Left ventricle myocardium inferior (tissue), 1 donor: ENCODE measurements around the gene ROBO2. TPM values are rescaled to one million over a fixed set of nuclear protein-coding genes. Genes with fewer than 3 reads are reported as not detected.

Source experiments
- DNase-seq: peaks from one replicate; pipeline ENCODE4 v3.0.0-alpha.2; 2020
- H3K27ac ChIP-seq: fragments of 200-600 bp; replicated peaks from 2 replicates; pipeline ENCODE4 v1.8.0; 2021
- H3K27me3 ChIP-seq: fragments of 200-600 bp; 2 replicates; pipeline ENCODE4 v1.8.0; 2021; ENCODE audit warnings: low read depth
- H3K36me3 ChIP-seq: fragments of 200-600 bp; 2 replicates; pipeline ENCODE4 v1.8.0; 2021
- H3K4me1 ChIP-seq: fragments of 200-600 bp; 2 replicates; pipeline ENCODE4 v1.8.0; 2021
- H3K4me3 ChIP-seq: fragments of 200-600 bp; 2 replicates; pipeline ENCODE4 v1.8.0; 2021; ENCODE audit warnings: mild to moderate bottlenecking, moderate library complexity
- H3K9me3 ChIP-seq: fragments of 200-600 bp; replicated peaks from 2 replicates; pipeline ENCODE4 v1.8.0; 2021
- CTCF ChIP-seq: fragments of 200-600 bp; IDR thresholded peaks from 2 replicates; pipeline ENCODE4 v1.8.0; 2021; ENCODE audit warnings: antibody characterized with exemption, mild to moderate bottlenecking, borderline replicate concordance
- intact Hi-C: fragments of 100-400 bp; cut with micrococcal nuclease; formaldehyde crosslinking; loops from one replicate; pipeline ENCODE4 v1.11.0; 2022
- total RNA-seq: library from RNA; stranded (reverse); fragmentation: NEBNext Ultra II Directional; extraction: Animal tissue kit (Norgen Biotek cat#: 25700); gene quantifications from one replicate; pipeline ENCODE4 v1.2.1, GENCODE V29; 2021
- donor health status: DM: no; HTN: yes; CAD: no; lungs with severe emphysema.

Gene ROBO2
- total RNA-seq, 1 donor from 2014 or later: 0.19 TPM

DNA sequence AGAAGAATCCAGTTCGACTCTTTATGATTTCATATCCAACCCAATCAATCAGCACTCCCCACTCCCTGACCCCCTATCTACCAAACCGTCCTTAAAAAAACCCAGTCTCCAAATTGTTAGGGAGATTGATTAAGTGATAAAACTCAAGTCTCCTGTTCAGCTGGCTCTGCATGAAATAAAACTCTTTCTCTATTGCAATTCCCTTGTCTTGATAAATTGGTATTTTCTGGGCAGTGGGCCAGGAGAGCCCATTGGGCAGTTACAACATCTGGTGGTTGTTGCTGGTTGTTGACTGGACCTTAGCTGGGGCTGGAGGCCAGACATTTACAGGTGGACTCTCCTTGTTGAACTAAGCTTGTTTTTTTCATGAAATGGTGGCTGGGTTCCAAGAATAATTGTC lies 642.3 kb downstream of the ROBO2 start:
- no peak for TF ChIP-seq CTCF
- no peak overlapping the region for H3K27ac ChIP-seq
- intact Hi-C loops: no loop called here
- H3K27me3 ChIP-seq: no peaks in the 10 kb centered on the region
- no peaks in the 10 kb centered on the region for H3K36me3 ChIP-seq
- peaks cover 40% of the 10 kb centered on the region for H3K9me3 ChIP-seq
- DNase-seq: no peak
- H3K4me3 ChIP-seq: no peak overlapping the region
- H3K4me1 ChIP-seq: no peaks in the 10 kb centered on the region

DNA sequence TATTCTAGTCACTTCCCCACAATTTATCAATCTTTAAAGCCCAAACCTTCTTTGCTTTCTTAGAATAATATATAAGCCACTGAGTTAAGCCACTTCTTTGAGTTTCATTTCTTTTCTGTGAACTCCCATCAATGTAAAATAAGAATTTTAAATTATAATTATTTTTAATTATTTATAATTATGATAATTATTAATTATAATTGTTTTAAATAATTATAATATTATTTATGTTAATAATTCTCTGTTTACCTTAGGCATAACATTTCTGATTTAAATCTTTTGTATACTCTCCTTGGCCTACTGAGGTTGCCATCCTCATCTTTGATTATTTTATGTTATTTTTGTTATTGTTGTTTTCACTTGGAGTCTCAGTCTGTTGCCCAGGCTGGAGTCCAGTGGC lies 644.2 kb downstream of the ROBO2 start:
- TF ChIP-seq CTCF: no peak
- no peaks in the 10 kb centered on the region for H3K4me1 ChIP-seq
- H3K36me3 ChIP-seq: no peaks in the 10 kb centered on the region
- H3K27me3 ChIP-seq: no peaks in the 10 kb centered on the region
- H3K27ac ChIP-seq: no peak overlapping the region
- DNase-seq: no peak
- intact Hi-C loops: no loop called here
- H3K9me3 ChIP-seq: peaks cover 40% of the 10 kb centered on the region
- no peak overlapping the region for H3K4me3 ChIP-seq

GRCh38 chr3:77685713-77686112 lies 645.8 kb downstream of the ROBO2 start:
- DNase-seq: no peak
- Histone ChIP-seq H3K36me3 (no peaks in the 10 kb centered on the region), H3K27me3 (no peaks in the 10 kb centered on the region), H3K4me3 (no peak overlapping the region), H3K27ac (no peak overlapping the region), H3K9me3 (peaks cover 33% of the 10 kb centered on the region), H3K4me1 (no peaks in the 10 kb centered on the region)
- intact Hi-C loops: no loop called here
- TF ChIP-seq CTCF: no peak

DNA sequence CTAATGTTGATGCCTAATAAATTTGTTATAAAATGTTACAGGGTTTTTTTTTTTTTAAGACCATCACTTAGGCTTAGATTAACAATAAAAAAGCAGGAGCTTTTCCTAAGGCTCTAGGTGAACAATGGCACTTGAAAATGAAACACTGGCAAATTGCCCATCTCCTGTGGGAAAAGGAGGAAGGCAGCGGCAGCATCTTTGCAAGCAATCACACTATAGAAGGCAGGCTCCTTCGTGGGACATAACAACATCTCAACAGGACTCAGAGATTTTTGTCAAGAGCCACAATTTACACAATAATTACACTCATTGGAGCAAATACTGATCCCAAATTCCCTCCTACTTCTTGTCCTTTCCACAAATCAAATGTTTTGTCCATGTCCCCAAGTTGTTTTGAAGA lies 646.7 kb downstream of the ROBO2 start:
- intact Hi-C loops: no loop called here
- Histone ChIP-seq H3K4me3 (no peak overlapping the region), H3K9me3 (peaks cover 25% of the 10 kb centered on the region), H3K27ac (no peak overlapping the region), H3K4me1 (no peaks in the 10 kb centered on the region), H3K27me3 (no peaks in the 10 kb centered on the region), H3K36me3 (no peaks in the 10 kb centered on the region)
- TF ChIP-seq CTCF: no peak
- DNase-seq: no peak

DNA sequence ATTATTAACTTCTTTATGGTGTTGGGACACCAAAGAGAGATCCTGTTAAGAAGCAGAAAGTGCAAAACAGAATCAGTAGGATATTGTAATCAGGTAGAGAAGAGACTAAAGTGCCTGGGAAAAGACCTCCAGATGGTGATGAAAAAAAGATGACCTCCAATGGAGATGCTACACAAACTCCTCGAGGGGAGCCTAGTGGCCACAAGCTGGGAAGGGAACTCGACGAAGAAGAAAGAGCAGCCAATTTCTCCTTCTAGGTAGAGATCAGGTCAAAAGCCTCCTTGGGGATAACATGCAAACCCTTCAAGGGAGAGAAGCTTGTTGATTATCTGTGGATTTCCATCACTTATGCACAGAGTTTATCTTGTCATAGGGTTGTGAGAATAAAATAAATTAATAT lies 647.6 kb downstream of the ROBO2 start:
- no peak for TF ChIP-seq CTCF
- peaks cover 15% of the 10 kb centered on the region for H3K9me3 ChIP-seq
- no peaks in the 10 kb centered on the region for H3K27me3 ChIP-seq
- intact Hi-C loops: no loop called here
- H3K36me3 ChIP-seq: no peaks in the 10 kb centered on the region
- no peak overlapping the region for H3K27ac ChIP-seq
- H3K4me3 ChIP-seq: no peak overlapping the region
- DNase-seq: no peak
- H3K4me1 ChIP-seq: no peaks in the 10 kb centered on the region

- Histone ChIP-seq H3K9me3 (no peaks in the 10 kb centered on the region), H3K36me3 (no peaks in the 10 kb centered on the region), H3K4me3 (no peak overlapping the region), H3K27me3 (no peaks in the 10 kb centered on the region), H3K4me1 (no peaks in the 10 kb centered on the region), H3K27ac (no peak overlapping the region)
- no peak for TF ChIP-seq CTCF
- no peak for DNase-seq
- intact Hi-C loops: no loop called here
Measured at GRCh38 chr3:77690284-77690845, 650.5 kb downstream of the ROBO2 start.
